Measurements from ENCODE around the gene TCEA2.

- TF ChIP-seq POLR2A (IDR thresholded peaks at IDR 0.05; ENCODE audit: low read length) (no peak), GATA1 (IDR thresholded peaks at IDR 0.05; ENCODE audit: low read depth, low read length) (no peak)
Measured at GRCh38 chr20:64074184-64074789, 11.3 kb downstream of the TCEA2 start.

Measured in erythroblast (primary cell).